OCI-LY7 (cell line): ENCODE results near the gene ZBTB42. TPM values are rescaled to one million over a fixed set of nuclear protein-coding genes. Genes with fewer than 3 reads are reported as not detected.
A peak's percentile ranks its signal among the peaks of the same experiment; 100 is the strongest.

Experiments
- BruUV-seq: library from RNA; stranded (reverse); fragments of 400-500 nt; replicated peaks from 2 replicates; lab custom pipeline; 2021; lab: Mats Ljungman, UMichigan
- CTCF ChIA-PET: fragments of 300-600 bp; sonication (Branson Sonifier 250); formaldehyde crosslinking; loops from one replicate; lab custom pipeline; 2022; ENCODE audit warnings: antibody characterized with exemption; ENCODE audit not compliant: unreplicated experiment; lab: Charles Lee
- POLR2A ChIA-PET: fragments of 300-600 bp; sonication (Branson Sonifier 250); formaldehyde crosslinking; loops from one replicate; lab custom pipeline; 2022; ENCODE audit warnings: antibody characterized with exemption; lab: Charles Lee
- DNase-seq: peaks from one replicate; pipeline ENCODE4 v3.0.0-alpha.2; 2015; ENCODE audit warnings: low spot score
- H2AFZ ChIP-seq: fragments of 200-600 bp; sonication (generic), shearing (Covaris generic); 2 replicates; pipeline ENCODE4 v1.6.1; 2014; ENCODE audit warnings: mild to moderate bottlenecking, antibody characterized with exemption, low read length, moderate library complexity
- H3K27ac ChIP-seq: fragments of 200-600 bp; sonication (generic); 2 replicates; pipeline ENCODE4 v1.5.1; 2014; ENCODE audit warnings: mixed run types, low read depth, mild to moderate bottlenecking, moderate library complexity, low read length, inconsistent platforms; ENCODE audit not compliant: poor library complexity, severe bottlenecking
- H3K36me3 ChIP-seq: fragments of 200-600 bp; sonication (generic); 2 replicates; pipeline ENCODE4 v1.6.1; 2014; ENCODE audit warnings: mild to moderate bottlenecking, antibody characterized with exemption, low read length, moderate library complexity, mixed read lengths; ENCODE audit not compliant: insufficient read depth
- H3K4me1 ChIP-seq: fragments of 200-600 bp; sonication (generic); 2 replicates; pipeline ENCODE4 v1.5.1; 2014; ENCODE audit warnings: mild to moderate bottlenecking, low read length; ENCODE audit not compliant: insufficient read depth, poor library complexity, severe bottlenecking
- H3K4me2 ChIP-seq: fragments of 200-600 bp; sonication (generic); 2 replicates; pipeline ENCODE4 v1.6.1; 2014; ENCODE audit warnings: mild to moderate bottlenecking, low read length
- H3K4me3 ChIP-seq: fragments of 200-600 bp; sonication (generic); 2 replicates; pipeline ENCODE4 v1.5.1; 2014; ENCODE audit warnings: mild to moderate bottlenecking, low read depth, low read length; ENCODE audit not compliant: poor library complexity, severe bottlenecking
- H3K79me2 ChIP-seq: fragments of 200-600 bp; sonication (generic); 2 replicates; pipeline ENCODE4 v1.6.1; 2016; ENCODE audit warnings: low read depth, mild to moderate bottlenecking, low read length, moderate library complexity, mixed read lengths; ENCODE audit not compliant: insufficient read depth
- H3K9me2 ChIP-seq: fragments of 200-600 bp; sonication (generic); 2 replicates; pipeline ENCODE4 v1.6.1; 2016; ENCODE audit warnings: mild to moderate bottlenecking, low read length, mixed read lengths; ENCODE audit not compliant: insufficient read depth
- H3K9me3 ChIP-seq: fragments of 200-600 bp; sonication (generic); 2 replicates; pipeline ENCODE4 v1.6.1; 2014; ENCODE audit warnings: mild to moderate bottlenecking, mixed run types, low read length, mixed read lengths
- H4K20me1 ChIP-seq: fragments of 200-600 bp; sonication (generic); 2 replicates; pipeline ENCODE4 v1.6.1; 2014; ENCODE audit warnings: mild to moderate bottlenecking, antibody characterized with exemption, low read length, moderate library complexity, mixed read lengths; ENCODE audit not compliant: insufficient read depth
- CTCF ChIP-seq: fragments of 200-600 bp; sonication (generic); conservative IDR thresholded peaks from 2 replicates; pipeline ENCODE4 v1.5.1; 2014; ENCODE audit warnings: mild to moderate bottlenecking, antibody characterized with exemption, low read length, moderate library complexity, mixed read lengths
- EZH2phosphoT487 ChIP-seq: fragments of 200-600 bp; sonication (generic); IDR thresholded peaks from 2 replicates; pipeline ENCODE4 v1.6.1; 2018; ENCODE audit warnings: low read depth, borderline replicate concordance, mild to moderate bottlenecking, mixed run types, antibody characterized with exemption, low read length, moderate library complexity, mixed read lengths
- intact Hi-C: fragments of 100-400 bp; cut with micrococcal nuclease; formaldehyde crosslinking; loops from one replicate; pipeline ENCODE4 v1.10.0; 2022; ENCODE audit not compliant: unreplicated experiment
- total RNA-seq, 2 experiments: library from RNA; depleted of rRNA in 1 of 2; stranded (reverse); fragments of >200 nt in 1 of 2; shearing (Covaris generic) in 1 of 2; gene quantifications; 2 replicates each; pipeline ENCODE4 v1.2.3, GENCODE V29; 2014 to 2022

ZBTB42 gene
- total RNA-seq, 2 experiments from 2014 or later: 0.98 to 1.9 TPM

- DNase-seq: peak; percentile 39
- TF ChIP-seq EZH2phosphoT487 (no peak), CTCF (no peak)
- H3K27ac ChIP-seq: no peak overlapping the region
- no peak overlapping the region for H2AFZ ChIP-seq
- peak overlapping the region; percentile 93 for H3K4me3 ChIP-seq
- H3K4me2 ChIP-seq: peak overlapping the region; percentile 100
- H3K9me2 ChIP-seq: no peaks in the 10 kb centered on the region
- peaks cover 4% of the 10 kb centered on the region; the same call in 1 of the 2 replicates for H3K36me3 ChIP-seq
- intact Hi-C loops: loop anchor here (1.0 kb wide), 1 partner anchor 41 kb away; the partner anchor contains the start of gene SIVA1
- ChIA-PET POLR2A (no interaction called here), CTCF (no interaction called here)
- BruUV-seq: TSS peak; percentile 68
- no peaks in the 10 kb centered on the region for H3K79me2 ChIP-seq
- H3K4me1 ChIP-seq: peaks cover 21% of the 10 kb centered on the region
- H4K20me1 ChIP-seq: peaks cover 9% of the 10 kb centered on the region; the same call in 1 of the 2 replicates
- H3K9me3 ChIP-seq: no peaks in the 10 kb centered on the region
Observed at GRCh38 chr14:104794099-104794498, 6.8 kb upstream of the ZBTB42 start.

GRCh38 chr14:104794631-104794992 lies 6.3 kb upstream of the ZBTB42 start:
- CTCF ChIA-PET: no interaction called here
- H3K4me3 ChIP-seq: peak overlapping the region; percentile 93
- H3K79me2 ChIP-seq: no peaks in the 10 kb centered on the region
- no peak for TF ChIP-seq EZH2phosphoT487
- no peak for TF ChIP-seq CTCF
- no peaks in the 10 kb centered on the region for H3K9me2 ChIP-seq
- DNase-seq: peak; percentile 20
- intact Hi-C loops: loop anchor here (1.0 kb wide), 1 partner anchor 41 kb away; the partner anchor contains the start of gene SIVA1
- H3K4me1 ChIP-seq: peaks cover 21% of the 10 kb centered on the region
- peaks cover 9% of the 10 kb centered on the region; the same call in 1 of the 2 replicates for H4K20me1 ChIP-seq
- no peak overlapping the region for H3K27ac ChIP-seq
- BruUV-seq: no TSS peak
- 0 out of 2 replicates have a peak overlapping the region, but pooled peaks have one; percentile 3 for H2AFZ ChIP-seq
- POLR2A ChIA-PET: no interaction called here
- peaks cover 4% of the 10 kb centered on the region; the same call in 1 of the 2 replicates for H3K36me3 ChIP-seq
- H3K4me2 ChIP-seq: peak overlapping the region; percentile 100
- no peaks in the 10 kb centered on the region for H3K9me3 ChIP-seq
